Measurements from ENCODE around the gene RAB41. TPM values are rescaled to one million over a fixed set of nuclear protein-coding genes. Genes with fewer than 3 reads are reported as not detected.

Gene RAB41
- total RNA-seq (2021; ENCODE audit: unreplicated experiment) (not detected), Bru-seq, nascent RNA (not detected), BruChase-seq, experiment 1, labeled RNA remaining after a 2-hour chase (not detected), BruChase-seq, experiment 2, labeled RNA remaining after a 6-hour chase (not detected)
- polyA plus RNA-seq (2012; ENCODE audit: insufficient read length): 0.68 TPM
- long read RNA-seq, partial matches to known transcripts: 0 of 1 reads
- long read RNA-seq, other reads (novel, unspliced or antisense): 1 of 1 reads

DNA sequence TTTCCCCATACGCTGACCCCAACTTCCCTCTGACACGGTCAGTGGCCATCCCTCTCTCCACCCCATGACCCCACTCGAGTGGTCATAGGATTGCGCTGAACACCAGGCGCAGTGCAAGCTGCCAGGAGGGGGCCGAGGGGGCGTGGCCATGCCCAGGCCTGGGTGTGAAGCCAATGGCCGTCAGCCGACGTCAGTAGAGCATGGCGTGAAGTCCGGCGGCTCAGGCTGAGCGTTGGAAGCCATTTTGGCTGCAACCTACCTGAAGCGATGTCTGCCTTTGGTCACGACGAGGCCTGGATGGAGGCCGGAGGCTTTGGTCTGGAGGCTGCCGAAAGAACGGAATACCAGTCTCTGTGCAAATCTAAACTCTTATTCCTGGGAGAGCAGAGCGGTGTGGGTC is at the start of gene RAB41:
Gene RAB41 (plus strand): TSS at position 222 of the 400 bp plus-strand sequence. CDS start 46 bp downstream, at position 268.
- Histone ChIP-seq H3K27me3 (ENCODE audit: control insufficient read depth, insufficient read depth, low read length) (no peaks in the 10 kb centered on the region), H3K4me3 (ENCODE audit: low read depth in 2 of 2, low read length in 2 of 2) (no peak within 1 kb of the TSS), H3K9me3 (ENCODE audit: control insufficient read depth, insufficient read depth, low read depth, low read length) (no peaks in the 10 kb centered on the region), H3K27ac (ENCODE audit: low read length) (no peak within 1 kb of the TSS), H3K4me1 (ENCODE audit: control insufficient read depth, insufficient read depth, low read length) (no peaks in the 10 kb centered on the region), H3K36me3 (ENCODE audit: control insufficient read depth, insufficient read depth, low read length) (0 out of 2 replicates have a peak, but pooled peaks cover under 1% of the 10 kb centered on the region)
- ChIA-PET CTCF (no interaction called here), POLR2A (no interaction called here)
- ATAC-seq (no peak), DNase-seq (ENCODE audit: low read depth, low spot score) (no peak)
- TF ChIP-seq POLR2AphosphoS5 (IDR thresholded peaks at IDR 0.05; ENCODE audit: low read depth, low read length) (no peak), SIN3A (IDR thresholded peaks at IDR 0.05; ENCODE audit: borderline replicate concordance, insufficient read depth, low read depth, low read length) (no peak), TCF7L2 (IDR thresholded peaks at IDR 0.05; ENCODE audit: low read depth, low read length) (no peak)
- TF ChIP-seq, protein P1, sequence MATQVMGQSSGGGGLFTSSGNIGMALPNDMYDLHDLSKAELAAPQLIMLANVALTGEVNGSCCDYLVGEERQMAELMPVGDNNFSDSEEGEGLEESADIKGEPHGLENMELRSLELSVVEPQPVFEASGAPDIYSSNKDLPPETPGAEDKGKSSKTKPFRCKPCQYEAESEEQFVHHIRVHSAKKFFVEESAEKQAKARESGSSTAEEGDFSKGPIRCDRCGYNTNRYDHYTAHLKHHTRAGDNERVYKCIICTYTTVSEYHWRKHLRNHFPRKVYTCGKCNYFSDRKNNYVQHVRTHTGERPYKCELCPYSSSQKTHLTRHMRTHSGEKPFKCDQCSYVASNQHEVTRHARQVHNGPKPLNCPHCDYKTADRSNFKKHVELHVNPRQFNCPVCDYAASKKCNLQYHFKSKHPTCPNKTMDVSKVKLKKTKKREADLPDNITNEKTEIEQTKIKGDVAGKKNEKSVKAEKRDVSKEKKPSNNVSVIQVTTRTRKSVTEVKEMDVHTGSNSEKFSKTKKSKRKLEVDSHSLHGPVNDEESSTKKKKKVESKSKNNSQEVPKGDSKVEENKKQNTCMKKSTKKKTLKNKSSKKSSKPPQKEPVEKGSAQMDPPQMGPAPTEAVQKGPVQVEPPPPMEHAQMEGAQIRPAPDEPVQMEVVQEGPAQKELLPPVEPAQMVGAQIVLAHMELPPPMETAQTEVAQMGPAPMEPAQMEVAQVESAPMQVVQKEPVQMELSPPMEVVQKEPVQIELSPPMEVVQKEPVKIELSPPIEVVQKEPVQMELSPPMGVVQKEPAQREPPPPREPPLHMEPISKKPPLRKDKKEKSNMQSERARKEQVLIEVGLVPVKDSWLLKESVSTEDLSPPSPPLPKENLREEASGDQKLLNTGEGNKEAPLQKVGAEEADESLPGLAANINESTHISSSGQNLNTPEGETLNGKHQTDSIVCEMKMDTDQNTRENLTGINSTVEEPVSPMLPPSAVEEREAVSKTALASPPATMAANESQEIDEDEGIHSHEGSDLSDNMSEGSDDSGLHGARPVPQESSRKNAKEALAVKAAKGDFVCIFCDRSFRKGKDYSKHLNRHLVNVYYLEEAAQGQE (IDR thresholded peaks at IDR 0.05; ENCODE audit: insufficient read depth in 1 of 2, low read depth in 2 of 2, low read length in 1 of 2): no peak
- TF ChIP-seq, protein P2, sequence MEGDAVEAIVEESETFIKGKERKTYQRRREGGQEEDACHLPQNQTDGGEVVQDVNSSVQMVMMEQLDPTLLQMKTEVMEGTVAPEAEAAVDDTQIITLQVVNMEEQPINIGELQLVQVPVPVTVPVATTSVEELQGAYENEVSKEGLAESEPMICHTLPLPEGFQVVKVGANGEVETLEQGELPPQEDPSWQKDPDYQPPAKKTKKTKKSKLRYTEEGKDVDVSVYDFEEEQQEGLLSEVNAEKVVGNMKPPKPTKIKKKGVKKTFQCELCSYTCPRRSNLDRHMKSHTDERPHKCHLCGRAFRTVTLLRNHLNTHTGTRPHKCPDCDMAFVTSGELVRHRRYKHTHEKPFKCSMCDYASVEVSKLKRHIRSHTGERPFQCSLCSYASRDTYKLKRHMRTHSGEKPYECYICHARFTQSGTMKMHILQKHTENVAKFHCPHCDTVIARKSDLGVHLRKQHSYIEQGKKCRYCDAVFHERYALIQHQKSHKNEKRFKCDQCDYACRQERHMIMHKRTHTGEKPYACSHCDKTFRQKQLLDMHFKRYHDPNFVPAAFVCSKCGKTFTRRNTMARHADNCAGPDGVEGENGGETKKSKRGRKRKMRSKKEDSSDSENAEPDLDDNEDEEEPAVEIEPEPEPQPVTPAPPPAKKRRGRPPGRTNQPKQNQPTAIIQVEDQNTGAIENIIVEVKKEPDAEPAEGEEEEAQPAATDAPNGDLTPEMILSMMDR (IDR thresholded peaks at IDR 0.05): no peak
- intact Hi-C loops (cut with micrococcal nuclease; ENCODE audit: unreplicated experiment) (no loop called here), in situ Hi-C loops (cut with HindIII; ENCODE audit: low pct_unique_long_range_greater_than_20kb, low sequenced_read_pairs) (no loop called here)
- BruUV-seq (replicated peaks): no TSS peak

DNA sequence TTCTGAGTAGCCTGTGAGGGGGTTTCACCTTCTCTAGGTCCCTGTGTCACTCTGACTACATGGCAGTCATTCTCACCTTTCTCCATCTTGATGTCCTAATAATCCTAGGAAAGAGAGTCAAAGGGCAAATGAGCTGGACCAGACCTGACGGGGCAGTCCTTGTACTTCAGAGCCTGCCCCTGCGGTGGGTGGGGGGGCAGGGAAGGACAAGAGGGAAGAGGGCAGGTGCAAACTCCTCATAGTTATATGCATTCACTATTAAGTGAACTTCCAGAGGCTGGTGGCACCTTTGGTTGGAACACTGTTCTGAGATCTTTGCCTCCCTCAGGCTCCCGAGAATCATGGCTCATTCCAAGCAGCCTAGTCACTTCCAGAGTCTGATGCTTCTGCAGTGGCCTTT is 47.6 kb upstream of the RAB41 start, which contains the start of gene AWAT1:
Gene AWAT1 (plus strand): TSS at position 301 of the 400 bp plus-strand sequence. CDS start 41 bp downstream, at position 342.
- no peak within 1 kb of the TSS for H3K27ac ChIP-seq (ENCODE audit: low read length)
- H3K4me3 ChIP-seq (ENCODE audit: low read depth in 2 of 2, low read length in 2 of 2): no peak within 1 kb of the TSS
- no peaks in the 10 kb centered on the region for H3K27me3 ChIP-seq (ENCODE audit: control insufficient read depth, insufficient read depth, low read length)
- intact Hi-C loops (cut with micrococcal nuclease; ENCODE audit: unreplicated experiment) (no loop called here), in situ Hi-C loops (cut with HindIII; ENCODE audit: low pct_unique_long_range_greater_than_20kb, low sequenced_read_pairs) (no loop called here)
- no TSS peak for BruUV-seq (replicated peaks)
- CTCF ChIA-PET: no interaction called here
- DNase-seq (ENCODE audit: low read depth, low spot score): no peak
- TF ChIP-seq POLR2AphosphoS5 (IDR thresholded peaks at IDR 0.05; ENCODE audit: low read depth, low read length): no peak
- TF ChIP-seq, protein P2 (IDR thresholded peaks at IDR 0.05): no peak
- TF ChIP-seq TCF7L2 (IDR thresholded peaks at IDR 0.05; ENCODE audit: low read depth, low read length): no peak
- TF ChIP-seq SIN3A (IDR thresholded peaks at IDR 0.05; ENCODE audit: borderline replicate concordance, insufficient read depth, low read depth, low read length): no peak
- TF ChIP-seq, protein P1 (IDR thresholded peaks at IDR 0.05; ENCODE audit: insufficient read depth in 1 of 2, low read depth in 2 of 2, low read length in 1 of 2): no peak
- POLR2A ChIA-PET: no interaction called here
- no peak for ATAC-seq
- H3K4me1 ChIP-seq (ENCODE audit: control insufficient read depth, insufficient read depth, low read length): no peaks in the 10 kb centered on the region
- no peaks in the 10 kb centered on the region for H3K36me3 ChIP-seq (ENCODE audit: control insufficient read depth, insufficient read depth, low read length)
- H3K9me3 ChIP-seq (ENCODE audit: control insufficient read depth, insufficient read depth, low read depth, low read length): no peaks in the 10 kb centered on the region

Data from Panc1 (cell line).